Body of pancreas (tissue), 4 donors: ENCODE measurements around the gene MKNK1. TPM values are rescaled to one million over a fixed set of nuclear protein-coding genes. Genes with fewer than 3 reads are reported as not detected.

ENCODE experiments used
- ATAC-seq: fragments of 150-250 bp; one replicate; pipeline ENCODE4 v1.9.1; 2016
- DNase-seq, 4 donors: peaks; one replicate each; pipeline ENCODE4 v3.0.0-alpha.2; 2019
- H3K27ac ChIP-seq, 4 donors: fragments of 200-600 bp; sonication (generic); 1 replicate in 3 of 4; 2 replicates in 1 of 4; pipeline versions ENCODE4 v1.5.1 to v1.6.1; 2016 to 2019; ENCODE audit warnings: mild to moderate bottlenecking in 1 of 4, mixed read lengths in 1 of 4, moderate library complexity in 1 of 4
- H3K27me3 ChIP-seq, 2 donors: fragments of 200-600 bp; sonication (generic); one replicate each; pipeline ENCODE4 v1.6.0; 2016; ENCODE audit warnings: mild to moderate bottlenecking in 1 of 2
- H3K36me3 ChIP-seq, 2 donors: fragments of 200-600 bp; sonication (generic); replicated peaks in 1 of 2; 2 replicates each; pipeline ENCODE4 v1.5.1; 2016; ENCODE audit warnings: low read depth in 2 of 2; ENCODE audit not compliant: insufficient read depth in 1 of 2
- H3K4me1 ChIP-seq: fragments of 200-600 bp; sonication (generic); one replicate; pipeline ENCODE4 v1.6.0; 2016
- H3K4me3 ChIP-seq, 2 donors: fragments of 200-600 bp; sonication (generic); 1 replicate in 1 of 2; 2 replicates in 1 of 2; pipeline ENCODE4 v1.5.1; 2016 to 2019
- H3K9me3 ChIP-seq, 3 donors: fragments of 200-600 bp; sonication (generic); 1 replicate in 2 of 3; 2 replicates in 1 of 3; pipeline ENCODE4 v1.5.1; 2016
- POLR2A ChIP-seq, 3 donors: fragments of 450-650 bp; IDR thresholded peaks; one replicate each; pipeline ENCODE4 v1.6.1; 2016; ENCODE audit warnings: antibody characterized with exemption in 3 of 3, mild to moderate bottlenecking in 2 of 3
- WGBS, 2 donors: methylation state at CpG; one replicate each; pipeline ENCODE4 v1.1.5; 2017; 5-methylcytosine and 5-hydroxymethylcytosine counted together
- intact Hi-C: fragments of 100-400 bp; cut with DNase I; formaldehyde crosslinking; loops from one replicate; pipeline ENCODE4 v1.15.1; 2023
- total RNA-seq, 2 donors: library from RNA; depleted of rRNA; stranded (reverse); fragments of >200 nt; gene quantifications; one replicate each; pipeline ENCODE4 v1.1.0, GENCODE V29; 2016
- TF ChIP-seq, protein P1 (sequence below), 7 experiments: fragments of 450-650 bp in 4 of 7; fragments of 200-600 bp in 3 of 7; sonication (generic) in 3 of 7; IDR thresholded peaks; one replicate each; pipeline ENCODE4 v1.5.1; 2016 to 2019; ENCODE audit warnings: antibody characterized with exemption in 7 of 7

MKNK1 gene
- total RNA-seq, 2 donors from 2014 or later: 155 to 238 TPM

DNA sequence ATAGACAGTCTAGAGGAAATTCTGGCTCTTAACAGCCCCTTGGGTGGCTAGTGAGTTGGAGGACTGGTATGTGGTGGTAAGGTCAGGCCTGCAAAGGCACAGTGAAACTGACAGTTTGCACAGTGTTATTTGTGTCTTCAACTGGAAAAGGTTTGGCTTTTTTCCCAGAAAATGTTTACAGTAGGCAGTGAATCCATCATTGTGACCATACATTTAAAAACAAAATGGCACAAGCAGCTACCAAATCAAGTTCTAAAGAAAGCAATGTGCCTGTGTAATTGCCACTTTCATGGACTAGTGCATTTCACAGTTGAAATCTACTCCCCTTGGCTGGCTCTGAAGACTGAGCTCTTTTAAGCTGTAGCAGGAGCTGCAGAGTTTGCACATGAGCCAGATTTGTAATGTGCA lies 39.3 kb upstream of the MKNK1 start:
- no peaks in the 10 kb centered on the region for H3K27me3 ChIP-seq
- H3K27ac ChIP-seq: no peak overlapping the region
- intact Hi-C loops: no loop called here
- peaks cover 12% of the 10 kb centered on the region for H3K4me1 ChIP-seq
- H3K4me3 ChIP-seq: no peak overlapping the region
- TF ChIP-seq, protein P1, sequence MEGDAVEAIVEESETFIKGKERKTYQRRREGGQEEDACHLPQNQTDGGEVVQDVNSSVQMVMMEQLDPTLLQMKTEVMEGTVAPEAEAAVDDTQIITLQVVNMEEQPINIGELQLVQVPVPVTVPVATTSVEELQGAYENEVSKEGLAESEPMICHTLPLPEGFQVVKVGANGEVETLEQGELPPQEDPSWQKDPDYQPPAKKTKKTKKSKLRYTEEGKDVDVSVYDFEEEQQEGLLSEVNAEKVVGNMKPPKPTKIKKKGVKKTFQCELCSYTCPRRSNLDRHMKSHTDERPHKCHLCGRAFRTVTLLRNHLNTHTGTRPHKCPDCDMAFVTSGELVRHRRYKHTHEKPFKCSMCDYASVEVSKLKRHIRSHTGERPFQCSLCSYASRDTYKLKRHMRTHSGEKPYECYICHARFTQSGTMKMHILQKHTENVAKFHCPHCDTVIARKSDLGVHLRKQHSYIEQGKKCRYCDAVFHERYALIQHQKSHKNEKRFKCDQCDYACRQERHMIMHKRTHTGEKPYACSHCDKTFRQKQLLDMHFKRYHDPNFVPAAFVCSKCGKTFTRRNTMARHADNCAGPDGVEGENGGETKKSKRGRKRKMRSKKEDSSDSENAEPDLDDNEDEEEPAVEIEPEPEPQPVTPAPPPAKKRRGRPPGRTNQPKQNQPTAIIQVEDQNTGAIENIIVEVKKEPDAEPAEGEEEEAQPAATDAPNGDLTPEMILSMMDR (IDR thresholded peaks at IDR 0.05): no peak
- no peak for TF ChIP-seq POLR2A (IDR thresholded peaks at IDR 0.05)
- H3K36me3 ChIP-seq: peaks cover 0 to 2% of the 10 kb centered on the region in 2 donors
- ATAC-seq (no peak), DNase-seq (no peak)
- H3K9me3 ChIP-seq: no peaks in the 10 kb centered on the region

DNA sequence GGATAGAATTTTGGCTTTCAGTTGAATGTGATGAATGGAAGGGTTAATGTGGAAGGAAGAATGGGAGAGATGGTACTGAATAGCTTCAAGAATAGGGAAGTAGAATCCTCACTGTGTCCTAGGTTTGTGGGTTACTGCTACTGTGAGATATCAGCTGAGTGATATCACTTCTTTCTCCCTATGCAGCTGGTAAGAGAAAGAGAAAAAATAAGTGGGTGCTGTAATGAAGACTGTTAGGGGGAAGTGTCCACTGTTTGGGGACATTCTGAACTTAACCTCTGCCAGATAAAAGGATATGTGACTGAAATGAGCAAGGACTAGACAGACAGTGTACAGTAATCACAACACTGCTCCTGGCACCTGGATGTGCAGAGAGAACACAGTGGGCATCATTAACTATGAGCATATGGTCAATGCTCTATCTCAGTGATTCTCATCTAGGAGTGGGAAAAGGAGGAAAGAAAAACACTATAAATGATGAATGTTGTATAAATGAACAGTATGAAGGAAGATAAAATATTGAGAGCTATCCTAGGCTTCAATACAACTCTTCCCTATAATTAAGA lies 38.1 kb upstream of the MKNK1 start:
- no peak overlapping the region for H3K4me3 ChIP-seq
- peaks cover 12% of the 10 kb centered on the region for H3K4me1 ChIP-seq

DNA sequence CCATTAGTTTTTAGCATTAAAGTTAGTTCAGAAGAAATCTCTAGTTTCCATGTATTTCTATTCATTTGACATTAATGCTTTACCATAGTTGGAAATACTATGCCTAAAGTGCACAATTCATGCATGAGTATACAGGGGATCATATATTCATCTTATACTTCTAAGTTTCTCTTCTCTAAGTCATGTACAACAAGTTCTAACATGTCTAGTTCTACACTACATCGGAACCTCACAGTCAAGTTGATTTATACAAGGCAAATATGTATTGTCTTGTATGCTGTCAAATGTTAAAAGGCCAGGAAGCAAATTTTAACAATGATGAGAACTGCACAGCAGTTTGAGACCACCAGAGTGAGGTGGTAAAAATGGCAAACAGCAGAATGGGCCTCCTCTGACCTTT lies 35.5 kb upstream of the MKNK1 start:
- ATAC-seq (no peak), DNase-seq (no peak)
- 84 to 97% methylated on average over 1 of the region's 1 CpG for WGBS, 2 donors
- H3K4me1 ChIP-seq: peaks cover 12% of the 10 kb centered on the region
- peaks cover 0 to 8% of the 10 kb centered on the region in 2 donors for H3K36me3 ChIP-seq
- no peak for TF ChIP-seq POLR2A (IDR thresholded peaks at IDR 0.05)
- TF ChIP-seq, protein P1 (IDR thresholded peaks at IDR 0.05): no peak
- no peak overlapping the region for H3K27ac ChIP-seq
- intact Hi-C loops: no loop called here
- H3K9me3 ChIP-seq: no peaks in the 10 kb centered on the region
- no peaks in the 10 kb centered on the region for H3K27me3 ChIP-seq
- no peak overlapping the region for H3K4me3 ChIP-seq

More for the DNA sequence above, 38.1 kb upstream of the MKNK1 start:
- no peaks in the 10 kb centered on the region for H3K36me3 ChIP-seq
- no peak for ATAC-seq
- H3K9me3 ChIP-seq: no peaks in the 10 kb centered on the region
- TF ChIP-seq, protein P1 (IDR thresholded peaks at IDR 0.05): no peak
- TF ChIP-seq POLR2A (IDR thresholded peaks at IDR 0.05): no peak
- intact Hi-C loops: no loop called here
- H3K27ac ChIP-seq: no peak overlapping the region
- no peak for DNase-seq
- H3K27me3 ChIP-seq: no peaks in the 10 kb centered on the region

DNA sequence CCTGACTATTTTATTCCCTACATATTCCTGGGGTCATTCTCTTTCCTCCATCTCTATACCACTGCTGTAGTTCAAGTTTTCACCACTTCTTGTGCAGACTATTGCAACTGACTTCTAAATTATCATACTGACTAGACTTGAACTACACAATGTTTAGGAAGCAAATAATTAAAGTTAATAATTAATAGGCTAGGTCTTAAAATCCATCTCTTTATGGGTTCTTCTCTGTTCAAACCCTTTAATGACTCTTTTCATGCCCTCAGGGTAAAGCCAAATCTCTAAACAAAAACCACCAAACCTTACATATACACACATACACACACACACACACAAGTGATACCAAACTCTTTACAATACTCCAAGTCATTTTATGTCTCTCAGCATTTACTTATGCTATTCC lies 34.9 kb upstream of the MKNK1 start:
- TF ChIP-seq POLR2A (IDR thresholded peaks at IDR 0.05): no peak
- TF ChIP-seq, protein P1 (IDR thresholded peaks at IDR 0.05): no peak
- DNase-seq (no peak), ATAC-seq (no peak)
- Histone ChIP-seq H3K27me3 (no peaks in the 10 kb centered on the region), H3K4me1 (peaks cover 12% of the 10 kb centered on the region), H3K36me3 (peaks cover 0 to 8% of the 10 kb centered on the region in 2 donors), H3K9me3 (no peaks in the 10 kb centered on the region), H3K4me3 (no peak overlapping the region), H3K27ac (no peak overlapping the region)
- intact Hi-C loops: no loop called here

DNA sequence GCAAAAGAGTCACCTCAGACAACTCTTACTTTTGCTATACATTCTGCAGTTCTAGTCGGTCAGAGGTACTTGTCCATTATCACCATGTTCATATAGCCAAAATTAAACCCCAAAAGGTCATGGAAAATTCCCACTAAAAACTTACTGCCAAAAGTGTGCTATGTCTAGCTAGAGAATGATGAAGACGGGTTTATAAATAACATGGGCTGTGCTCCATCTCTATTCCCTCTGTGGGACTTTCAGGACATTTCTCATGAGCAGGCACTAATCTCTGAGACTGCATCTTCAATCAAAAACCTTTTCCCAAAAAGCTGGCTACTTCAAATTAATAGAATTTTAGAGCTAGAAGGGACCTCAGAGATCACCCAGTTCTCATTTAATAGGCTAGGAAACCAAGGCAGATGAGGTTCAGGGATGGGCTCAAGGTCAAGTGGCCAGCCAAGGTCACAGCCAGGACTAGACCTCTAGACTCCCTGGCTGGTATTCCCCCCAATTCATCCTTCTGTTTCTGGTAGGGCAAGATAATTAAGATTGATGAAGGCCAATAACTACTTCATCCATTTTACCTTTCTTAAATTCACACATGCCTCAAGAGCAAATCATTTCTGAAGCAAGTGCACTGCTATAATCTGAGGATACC lies 33.5 kb upstream of the MKNK1 start:
- ATAC-seq: no peak
- intact Hi-C loops: no loop called here
- WGBS, 2 donors: 35 to 39% methylated on average over 2 of the region's 2 CpGs
- DNase-seq: no peak
- peaks cover 5% of the 10 kb centered on the region for H3K4me1 ChIP-seq
- H3K27ac ChIP-seq: no peak overlapping the region
- H3K9me3 ChIP-seq: no peaks in the 10 kb centered on the region
- H3K36me3 ChIP-seq: peaks cover 0 to 14% of the 10 kb centered on the region in 2 donors
- H3K4me3 ChIP-seq: no peak overlapping the region
- no peaks in the 10 kb centered on the region for H3K27me3 ChIP-seq
- TF ChIP-seq, protein P1 (IDR thresholded peaks at IDR 0.05): no peak
- TF ChIP-seq POLR2A (IDR thresholded peaks at IDR 0.05): no peak
